GM18519 (cell line): Measurements from ENCODE around the gene GPC6.

Source experiments
- ATAC-seq: cut with Tn5 transposase; IDR thresholded peaks from one replicate; pipeline ENCODE4 v1.9.1; 2021; ENCODE audit warnings: mild to moderate bottlenecking, moderate library complexity; ENCODE audit not compliant: unreplicated experiment, low FRiP score

Gene GPC6

DNA sequence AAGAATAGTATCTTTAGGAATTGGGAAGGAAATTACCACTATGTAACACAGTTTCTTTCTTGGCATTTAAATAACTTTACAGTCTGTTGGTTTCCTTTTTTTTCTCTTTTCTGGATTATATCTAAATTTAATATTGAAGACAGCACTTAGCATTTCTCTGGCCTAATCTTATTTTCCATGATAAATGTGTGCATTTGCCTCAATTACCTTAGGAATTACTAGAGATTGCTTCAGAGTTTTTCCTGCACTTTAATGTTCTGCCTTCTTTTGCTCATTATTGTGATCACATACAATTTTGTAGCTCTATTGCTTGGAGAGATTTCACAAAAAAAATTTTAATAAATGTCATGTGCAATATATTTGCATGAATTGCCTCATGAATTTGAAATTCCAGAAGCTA, 1227.7 kb downstream of the GPC6 start:
- ATAC-seq, result no peak

DNA sequence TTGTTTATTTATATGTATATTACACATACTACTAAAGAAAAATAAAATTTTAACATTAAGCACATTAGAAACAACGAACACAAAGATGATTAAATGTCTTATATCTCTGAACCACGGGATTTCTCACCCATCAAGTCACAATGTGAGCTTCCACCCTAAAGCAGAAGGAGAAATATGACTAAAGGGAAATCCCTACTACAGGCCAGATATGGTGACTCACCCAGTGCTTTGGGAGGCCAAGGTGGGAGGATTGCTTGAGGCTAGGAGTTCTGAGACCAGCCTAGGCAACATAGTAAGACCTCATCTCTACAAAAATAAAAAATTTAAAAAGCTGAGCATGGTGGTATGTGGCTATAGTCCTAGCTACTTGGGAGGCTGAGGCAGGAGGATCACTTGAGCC, 1228.3 kb downstream of the GPC6 start:
- no peak for ATAC-seq

DNA sequence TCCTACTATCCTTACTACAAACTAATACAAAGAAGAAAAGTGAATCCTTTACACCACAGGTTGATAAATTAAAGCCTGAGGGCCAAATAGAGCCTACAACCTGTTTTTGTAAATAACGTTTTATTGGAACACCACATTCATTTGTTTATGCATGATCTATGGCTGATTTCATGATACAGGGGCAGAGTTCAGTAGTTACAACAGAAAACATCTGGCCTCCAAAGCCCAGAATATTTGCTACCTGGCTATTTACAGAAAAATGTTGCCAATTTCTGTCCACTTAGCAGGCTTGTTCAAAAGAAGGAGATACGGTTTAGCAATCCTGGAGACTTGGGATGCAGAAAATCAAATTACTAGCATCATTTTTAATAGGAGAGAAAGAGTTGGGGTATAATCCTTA, 1228.8 kb downstream of the GPC6 start:
- ATAC-seq, result no peak
